ENCODE results near the gene KRT71. TPM values are rescaled to one million over a fixed set of nuclear protein-coding genes. Genes with fewer than 3 reads are reported as not detected.

The KRT71 gene
- polyA plus RNA-seq, 3 donors = not detected

DNA sequence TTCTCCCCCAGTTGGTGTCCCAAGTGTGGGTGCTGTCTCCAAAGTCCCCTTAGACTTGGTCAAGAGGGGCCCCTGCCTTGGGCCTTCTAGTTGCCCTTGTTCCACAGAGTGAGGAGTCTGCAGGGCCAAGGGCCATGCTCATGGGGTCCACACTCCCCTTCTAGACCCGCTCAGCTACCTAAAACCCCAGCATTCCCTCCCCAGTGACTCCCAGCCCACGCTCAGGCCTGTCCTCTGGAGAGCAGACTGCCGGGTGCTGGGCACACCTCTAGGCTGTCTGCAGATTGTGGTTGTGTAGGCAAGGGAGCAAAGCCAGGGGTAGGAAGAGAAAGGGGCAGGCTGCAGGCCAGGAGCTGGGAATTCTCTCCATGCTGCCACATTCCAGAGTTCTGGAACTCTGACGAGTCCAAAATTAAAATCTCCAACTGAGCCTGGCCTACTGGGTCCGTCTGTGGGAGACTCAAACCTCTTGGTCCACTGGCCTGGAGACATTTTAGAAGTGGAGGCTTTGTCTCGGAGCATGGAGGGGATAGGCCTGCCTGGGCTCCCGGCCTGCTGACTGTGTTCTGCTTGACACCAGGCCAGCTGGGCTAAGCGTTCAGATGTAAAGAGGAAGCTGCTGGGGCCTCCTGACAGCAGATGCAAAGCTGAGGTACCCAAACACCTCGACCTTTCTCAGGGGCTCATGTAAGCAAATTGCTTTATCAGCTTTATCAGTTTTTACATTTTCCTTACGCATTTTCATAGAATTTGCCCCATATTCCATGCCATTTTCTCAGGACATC is 19.1 kb downstream of the KRT71 start:
- Histone ChIP-seq H2AFZ (ENCODE audit: insufficient read depth, low read depth, low read length, poor library complexity, severe bottlenecking) (no peak overlapping the region), H3K79me2 (ENCODE audit: insufficient read depth, low read length) (no peaks in the 10 kb centered on the region), H3K27me3 (ENCODE audit: control insufficient read depth in 2 of 2, insufficient read depth in 2 of 2, low read length in 2 of 2) (no peaks in the 10 kb centered on the region), H3K27ac (ENCODE audit: low read depth in 1 of 2, low read length in 2 of 2) (peak overlapping the region in 1 of 2 donors; percentile 3), H3K36me3 (replicated peaks in 1 of 2; ENCODE audit: control insufficient read depth in 1 of 2, insufficient read depth in 2 of 2, low read length in 2 of 2) (no peaks in the 10 kb centered on the region), H3K4me2 (replicated peaks; ENCODE audit: extremely low read depth, low read length, poor library complexity, severe bottlenecking) (no peak overlapping the region), H3K9me3 (replicated peaks in 1 of 2; ENCODE audit: control insufficient read depth in 1 of 2, insufficient read depth in 1 of 2, low read length in 2 of 2) (no peaks in the 10 kb centered on the region), H4K20me1 (ENCODE audit: insufficient read depth, low read length) (no peaks in the 10 kb centered on the region), H3K9ac (ENCODE audit: insufficient read depth, low read length, poor library complexity, severe bottlenecking) (no peak overlapping the region), H3K4me3 (replicated peaks in 1 of 3; ENCODE audit: low read depth in 2 of 3, low read length in 3 of 3) (no peak overlapping the region), H3K4me1 (ENCODE audit: control insufficient read depth in 1 of 2, insufficient read depth in 2 of 2, low read length in 2 of 2) (peaks cover 10 to 18% of the 10 kb centered on the region in 2 donors)
- H3K4me1 Mint-ChIP-seq = peaks cover 14% of the 10 kb centered on the region
- no peak for DNase-seq
- H3K4me3 Mint-ChIP-seq = no peak overlapping the region
- no peaks in the 10 kb centered on the region for H3K36me3 Mint-ChIP-seq
- peak overlapping the region in 1 of 7 donors; percentile 30 for H3K27ac Mint-ChIP-seq
- H3K27me3 Mint-ChIP-seq (ENCODE audit: low read depth in 3 of 3) = peaks cover 1 to 5% (median 3%) of the 10 kb centered on the region in 3 donors
- intact Hi-C loops (cut with micrococcal nuclease) = no loop called here
- WGBS (ENCODE audit: insufficient coverage) = 50% methylated on average over 6 of the region's 10 CpGs
- TF ChIP-seq, protein P1, sequence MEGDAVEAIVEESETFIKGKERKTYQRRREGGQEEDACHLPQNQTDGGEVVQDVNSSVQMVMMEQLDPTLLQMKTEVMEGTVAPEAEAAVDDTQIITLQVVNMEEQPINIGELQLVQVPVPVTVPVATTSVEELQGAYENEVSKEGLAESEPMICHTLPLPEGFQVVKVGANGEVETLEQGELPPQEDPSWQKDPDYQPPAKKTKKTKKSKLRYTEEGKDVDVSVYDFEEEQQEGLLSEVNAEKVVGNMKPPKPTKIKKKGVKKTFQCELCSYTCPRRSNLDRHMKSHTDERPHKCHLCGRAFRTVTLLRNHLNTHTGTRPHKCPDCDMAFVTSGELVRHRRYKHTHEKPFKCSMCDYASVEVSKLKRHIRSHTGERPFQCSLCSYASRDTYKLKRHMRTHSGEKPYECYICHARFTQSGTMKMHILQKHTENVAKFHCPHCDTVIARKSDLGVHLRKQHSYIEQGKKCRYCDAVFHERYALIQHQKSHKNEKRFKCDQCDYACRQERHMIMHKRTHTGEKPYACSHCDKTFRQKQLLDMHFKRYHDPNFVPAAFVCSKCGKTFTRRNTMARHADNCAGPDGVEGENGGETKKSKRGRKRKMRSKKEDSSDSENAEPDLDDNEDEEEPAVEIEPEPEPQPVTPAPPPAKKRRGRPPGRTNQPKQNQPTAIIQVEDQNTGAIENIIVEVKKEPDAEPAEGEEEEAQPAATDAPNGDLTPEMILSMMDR (IDR thresholded peaks at IDR 0.05) = no peak
- H3K9me3 Mint-ChIP-seq = peaks cover 0 to 1% (median 0%) of the 10 kb centered on the region in 7 donors

DNA sequence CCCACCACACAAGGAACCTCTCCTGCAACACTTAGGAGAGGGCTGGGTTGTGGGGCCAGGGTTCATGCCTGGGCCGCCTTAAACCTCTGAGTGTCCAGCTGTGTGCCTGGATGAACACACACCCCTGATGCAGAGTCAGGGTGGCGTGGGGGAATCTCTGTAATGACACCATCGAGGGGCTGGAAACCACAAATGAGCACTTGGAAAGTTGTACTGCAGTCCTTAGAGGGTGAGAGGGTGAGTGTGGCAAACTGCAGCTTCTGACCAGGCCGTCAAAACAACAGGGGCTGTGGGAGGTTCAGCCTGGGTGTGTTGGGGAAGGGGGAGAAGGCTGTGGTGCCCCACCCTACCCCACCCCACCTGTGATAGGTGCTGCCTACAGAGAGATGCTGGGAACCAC is 20.3 kb downstream of the KRT71 start:
- Mint-ChIP-seq H3K4me3 (no peak overlapping the region), H3K27me3 (ENCODE audit: low read depth in 3 of 3) (peaks cover 1 to 5% (median 3%) of the 10 kb centered on the region in 3 donors), H3K27ac (peak overlapping the region in 2 of 7 donors; percentile 56 to 80), H3K36me3 (no peaks in the 10 kb centered on the region), H3K9me3 (peaks cover 0 to 1% (median 0%) of the 10 kb centered on the region in 7 donors), H3K4me1 (peaks cover 14% of the 10 kb centered on the region)
- Histone ChIP-seq H4K20me1 (ENCODE audit: insufficient read depth, low read length) (no peaks in the 10 kb centered on the region), H3K4me1 (ENCODE audit: control insufficient read depth in 1 of 2, insufficient read depth in 2 of 2, low read length in 2 of 2) (peaks cover 10 to 18% of the 10 kb centered on the region in 2 donors), H3K4me2 (replicated peaks; ENCODE audit: extremely low read depth, low read length, poor library complexity, severe bottlenecking) (no peak overlapping the region), H2AFZ (ENCODE audit: insufficient read depth, low read depth, low read length, poor library complexity, severe bottlenecking) (no peak overlapping the region), H3K4me3 (replicated peaks in 1 of 3; ENCODE audit: low read depth in 2 of 3, low read length in 3 of 3) (no peak overlapping the region), H3K9ac (ENCODE audit: insufficient read depth, low read length, poor library complexity, severe bottlenecking) (no peak overlapping the region), H3K79me2 (ENCODE audit: insufficient read depth, low read length) (no peaks in the 10 kb centered on the region), H3K27ac (ENCODE audit: low read depth in 1 of 2, low read length in 2 of 2) (no peak overlapping the region), H3K36me3 (replicated peaks in 1 of 2; ENCODE audit: control insufficient read depth in 1 of 2, insufficient read depth in 2 of 2, low read length in 2 of 2) (no peaks in the 10 kb centered on the region), H3K27me3 (ENCODE audit: control insufficient read depth in 2 of 2, insufficient read depth in 2 of 2, low read length in 2 of 2) (no peaks in the 10 kb centered on the region), H3K9me3 (replicated peaks in 1 of 2; ENCODE audit: control insufficient read depth in 1 of 2, insufficient read depth in 1 of 2, low read length in 2 of 2) (no peaks in the 10 kb centered on the region)
- 67% methylated on average over 3 of the region's 4 CpGs for whole genome bisulfite sequencing (ENCODE audit: insufficient coverage)
- intact Hi-C loops (cut with micrococcal nuclease) = no loop called here
- peak in 1 of 3 donors; percentile 24 for DNase-seq
- TF ChIP-seq, protein P1 (IDR thresholded peaks at IDR 0.05) = no peak
